Neural cell (in vitro differentiated cells): Measurements from ENCODE around the gene FARP2. TPM values are rescaled to one million over a fixed set of nuclear protein-coding genes. Genes with fewer than 3 reads are reported as not detected.

Experiments used
- H2AFZ ChIP-seq: fragments of 200-600, 300-800 bp; sonication (generic), shearing (Covaris generic); 2 replicates; pipeline ENCODE4 v1.6.0; 2014; ENCODE audit warnings: low read depth, mild to moderate bottlenecking, antibody characterized with exemption, low read length, moderate library complexity
- H3F3A ChIP-seq: fragments of 200-600 bp; shearing (Covaris generic); 2 replicates; pipeline ENCODE4 v1.6.1; 2016; ENCODE audit warnings: mild to moderate bottlenecking, moderate library complexity, mixed read lengths, antibody characterized with exemption, low read length; ENCODE audit not compliant: insufficient read depth, poor library complexity, severe bottlenecking
- H3K27ac ChIP-seq: fragments of 200-600, 300-800 bp; sonication (generic), shearing (Covaris generic); 2 replicates; pipeline ENCODE4 v1.5.1; 2014; ENCODE audit warnings: mild to moderate bottlenecking, low read length, moderate library complexity
- H3K27me3 ChIP-seq: fragments of 300-800, 200-600 bp; sonication (generic), shearing (Covaris generic); 2 replicates; pipeline ENCODE4 v1.6.0; 2014; ENCODE audit warnings: mild to moderate bottlenecking, low read depth, low read length, moderate library complexity; ENCODE audit not compliant: insufficient read depth
- H3K36me3 ChIP-seq: fragments of 300-800, 200-600 bp; sonication (generic), shearing (Covaris generic); 2 replicates; pipeline ENCODE4 v1.5.1; 2014; ENCODE audit warnings: mild to moderate bottlenecking, antibody characterized with exemption, low read length, moderate library complexity; ENCODE audit not compliant: insufficient read depth
- H3K4me2 ChIP-seq: fragments of 300-800, 200-600 bp; sonication (generic), shearing (Covaris generic); 2 replicates; pipeline ENCODE4 v1.6.0; 2014; ENCODE audit warnings: mild to moderate bottlenecking, low read length
- H3K4me3 ChIP-seq: fragments of 300-800, 200-600 bp; sonication (generic), shearing (Covaris generic); 2 replicates; pipeline ENCODE4 v1.5.1; 2014; ENCODE audit warnings: mild to moderate bottlenecking, low read length, moderate library complexity
- H3K79me2 ChIP-seq: fragments of 200-600 bp; shearing (Covaris generic); replicated peaks from 2 replicates; pipeline ENCODE4 v1.6.0; 2014; ENCODE audit warnings: mild to moderate bottlenecking, low read length, moderate library complexity; ENCODE audit not compliant: insufficient read depth
- H3K9ac ChIP-seq: fragments of 300-800, 200-600 bp; sonication (generic), shearing (Covaris generic); 2 replicates; pipeline ENCODE4 v1.6.1; 2016; ENCODE audit warnings: mild to moderate bottlenecking, low read length, mixed read lengths
- H3K9me2 ChIP-seq: fragments of 200-600 bp; shearing (Covaris generic); 2 replicates; pipeline ENCODE4 v1.6.1; 2016; ENCODE audit warnings: mild to moderate bottlenecking, low read length, mixed read lengths; ENCODE audit not compliant: insufficient read depth
- H3K9me3 ChIP-seq: fragments of 200-600, 300-800 bp; sonication (generic), shearing (Covaris generic); 2 replicates; pipeline ENCODE4 v1.6.1; 2016; ENCODE audit warnings: mild to moderate bottlenecking, mixed run types, low read length, moderate library complexity, mixed read lengths
- H4K20me1 ChIP-seq: fragments of 200-600 bp; shearing (Covaris generic); 2 replicates; pipeline ENCODE4 v1.6.1; 2016; ENCODE audit warnings: mild to moderate bottlenecking, mixed run types; ENCODE audit not compliant: insufficient read depth
- CTCF ChIP-seq: fragments of 450-650 bp; IDR thresholded peaks from 2 replicates; pipeline ENCODE4 v1.5.1; 2014; ENCODE audit warnings: antibody characterized with exemption, mild to moderate bottlenecking, moderate library complexity; ENCODE audit not compliant: poor library complexity, severe bottlenecking
- EP300 ChIP-seq: fragments of 450-650 bp; conservative IDR thresholded peaks from 2 replicates; pipeline ENCODE4 v1.6.1; 2014; ENCODE audit warnings: antibody characterized with exemption, mild to moderate bottlenecking, moderate library complexity; ENCODE audit not compliant: poor library complexity, severe bottlenecking
- EZH2 ChIP-seq: fragments of 200-600, 300-800 bp; shearing (Covaris generic), sonication (generic); IDR thresholded peaks from 2 replicates; pipeline ENCODE4 v1.6.1; 2014; ENCODE audit warnings: antibody characterized with exemption, low read length, borderline replicate concordance, mild to moderate bottlenecking; ENCODE audit not compliant: insufficient read depth, poor library complexity, severe bottlenecking
- MXI1 ChIP-seq: fragments of 450-650 bp; conservative IDR thresholded peaks from 2 replicates; pipeline ENCODE4 v1.6.1; 2014; ENCODE audit warnings: antibody characterized with exemption, mild to moderate bottlenecking; ENCODE audit not compliant: poor library complexity, severe bottlenecking
- POLR2AphosphoS5 ChIP-seq: IDR thresholded peaks from 2 replicates; pipeline ENCODE4 v1.6.1; 2012
- RAD21 ChIP-seq: fragments of 450-650 bp; conservative IDR thresholded peaks from 2 replicates; pipeline ENCODE4 v1.6.1; 2014; ENCODE audit warnings: antibody characterized with exemption, mild to moderate bottlenecking, moderate library complexity
- REST ChIP-seq: IDR thresholded peaks from 2 replicates; pipeline ENCODE4 v1.6.1; 2012; ENCODE audit warnings: borderline replicate concordance
- SMC3 ChIP-seq: fragments of 450-650 bp; conservative IDR thresholded peaks from 2 replicates; pipeline ENCODE4 v1.6.1; 2014; ENCODE audit warnings: antibody characterized with exemption, mild to moderate bottlenecking, moderate library complexity; ENCODE audit not compliant: poor library complexity
- TAF1 ChIP-seq: IDR thresholded peaks from 2 replicates; pipeline ENCODE4 v1.6.1; 2012; ENCODE audit warnings: low read depth
- polyA plus RNA-seq: library from polyadenylated mRNA; depleted of rRNA; stranded (reverse); fragments of >200 nt; gene quantifications from 2 replicates; pipeline ENCODE4 v1.2.3, GENCODE V29; 2014

FARP2 gene
- polyA plus RNA-seq, 1 donor from 2014 or later = 13.3 TPM

- no peak for TF ChIP-seq RAD21
- no peak for TF ChIP-seq MXI1
- TF ChIP-seq SMC3 = no peak
- no peak for TF ChIP-seq EZH2
- no peak for TF ChIP-seq EP300
- no peak for TF ChIP-seq TAF1
- TF ChIP-seq REST = no peak
- no peak for TF ChIP-seq CTCF
- no peak for TF ChIP-seq POLR2AphosphoS5
- H3K9me2 ChIP-seq = no peaks in the 10 kb centered on the region
- H3K27ac ChIP-seq = no peak overlapping the region
- H3K4me2 ChIP-seq = no peak overlapping the region
- no peaks in the 10 kb centered on the region for H3K9me3 ChIP-seq
- H3K36me3 ChIP-seq = no peaks in the 10 kb centered on the region
- no peak overlapping the region for H2AFZ ChIP-seq
- no peaks in the 10 kb centered on the region for H4K20me1 ChIP-seq
- no peaks in the 10 kb centered on the region for H3F3A ChIP-seq
- H3K4me3 ChIP-seq = peak overlapping the region; percentile 94
- H3K9ac ChIP-seq = no peak overlapping the region
- H3K27me3 ChIP-seq = no peaks in the 10 kb centered on the region
- peaks cover 90% of the 10 kb centered on the region for H3K79me2 ChIP-seq
These were observed 35.7 kb upstream of the FARP2 start for GRCh38 chr2:241320394-241320793.

- H3K9me2 ChIP-seq = no peaks in the 10 kb centered on the region
- no peaks in the 10 kb centered on the region for H3K36me3 ChIP-seq
- no peaks in the 10 kb centered on the region for H3K9me3 ChIP-seq
- no peak overlapping the region for H3K27ac ChIP-seq
- peak overlapping the region; percentile 23 for H3K4me2 ChIP-seq
- no peaks in the 10 kb centered on the region for H4K20me1 ChIP-seq
- peaks cover 95% of the 10 kb centered on the region for H3K79me2 ChIP-seq
- no peak overlapping the region for H3K4me3 ChIP-seq
- TF ChIP-seq POLR2AphosphoS5 (no peak), EZH2 (no peak), SMC3 (no peak), MXI1 (no peak)
- no peaks in the 10 kb centered on the region for H3F3A ChIP-seq
- H2AFZ ChIP-seq = no peak overlapping the region
- H3K27me3 ChIP-seq = no peaks in the 10 kb centered on the region
- no peak overlapping the region for H3K9ac ChIP-seq
These were observed 35.1 kb upstream of the FARP2 start for GRCh38 chr2:241321033-241321432.
